Measurements from ENCODE around the gene CDT1.
"Not testable (repeated sequence)": the region's sequence is repeated elsewhere in the genome, so short reads cannot be mapped to it uniquely, and the experiment has no call there.

Gene CDT1

GRCh38 chr16:88768071-88768783, 35.4 kb upstream of the CDT1 start:
- no peak for DNase-seq (ENCODE audit: low read depth)

DNA sequence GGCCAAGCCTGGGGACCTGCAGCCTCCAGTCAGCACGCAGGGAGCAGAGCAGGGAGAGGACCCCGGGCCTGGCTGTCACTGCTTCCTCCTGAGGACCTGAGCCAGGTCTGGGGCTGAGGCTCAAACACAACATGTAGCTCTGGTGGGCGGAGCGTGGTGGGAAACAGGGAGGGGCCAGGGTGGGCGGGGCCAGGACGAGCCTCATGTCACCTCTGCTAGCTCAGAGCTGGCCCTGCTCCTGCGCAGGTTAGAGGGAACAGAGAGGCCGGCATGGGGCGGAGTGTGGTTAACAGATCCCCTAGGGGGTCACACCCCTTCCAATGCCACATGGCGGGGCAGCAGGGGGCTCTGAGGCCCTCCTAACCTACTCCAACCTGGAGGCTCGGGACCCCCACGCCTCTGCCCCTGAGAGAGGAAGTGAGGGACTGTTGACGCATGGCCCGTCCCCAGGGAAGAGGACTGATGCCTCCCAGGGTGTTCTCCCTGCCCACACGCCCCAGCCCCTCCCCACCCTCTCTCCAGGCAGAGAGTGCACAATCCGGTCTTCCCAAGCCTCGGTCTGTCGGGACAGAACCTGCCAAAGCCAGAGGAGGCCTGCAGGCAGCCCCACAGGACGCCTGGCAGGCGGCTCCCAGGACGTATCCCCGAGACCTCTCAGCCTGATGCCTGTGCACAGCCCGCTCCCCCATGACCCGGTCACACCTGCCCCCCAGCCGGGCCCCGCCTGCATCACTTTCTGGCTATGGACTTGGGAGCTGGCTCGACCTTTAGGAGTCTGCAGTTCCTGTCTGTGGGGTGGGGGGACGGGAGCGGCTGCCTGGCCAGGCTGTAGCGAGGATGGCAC, 33.8 kb upstream of the CDT1 start:
- DNase-seq (ENCODE audit: low read depth): no peak

DNA sequence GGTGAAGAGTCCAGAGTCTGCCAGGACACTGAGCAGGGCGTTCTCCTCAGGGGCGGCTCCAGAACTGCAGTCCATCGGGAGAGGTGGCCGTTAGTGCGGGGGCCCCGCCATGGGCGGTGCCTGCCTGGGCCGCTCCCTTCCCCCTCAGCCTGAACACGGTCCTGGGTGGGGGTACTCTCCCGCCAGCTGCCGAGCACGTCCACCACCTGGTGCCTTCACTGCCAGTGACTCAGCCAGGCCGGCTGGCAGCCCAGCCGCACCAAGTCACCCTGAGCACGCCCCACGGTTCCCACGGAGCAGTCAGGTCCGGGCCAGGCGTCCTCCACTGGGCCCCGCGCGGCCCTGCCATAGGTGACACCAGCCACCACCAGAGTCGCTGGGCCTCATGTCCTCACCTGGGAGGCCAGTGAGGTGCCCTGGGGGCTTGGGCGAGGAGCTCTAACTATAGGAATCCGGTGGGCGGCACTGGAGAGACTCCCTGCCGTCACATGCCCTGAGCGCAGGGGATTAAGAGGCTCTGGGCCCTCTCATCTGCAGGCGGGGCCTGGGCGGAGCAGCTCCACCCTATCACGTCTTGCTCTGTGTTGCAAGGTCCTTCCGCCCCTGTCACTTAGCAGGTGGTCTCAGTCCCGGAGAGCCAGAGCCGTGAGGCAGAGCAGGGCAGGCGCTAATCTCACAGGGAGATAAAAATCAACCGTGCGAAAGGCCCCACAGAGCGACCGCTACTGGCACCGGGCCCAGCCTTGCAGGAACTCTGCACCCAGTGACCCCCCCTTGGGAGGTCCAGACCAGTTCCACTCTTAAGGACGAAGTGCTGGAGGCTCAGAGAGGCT, 32.9 kb upstream of the CDT1 start:
- DNase-seq (ENCODE audit: low read depth): no peak

DNA sequence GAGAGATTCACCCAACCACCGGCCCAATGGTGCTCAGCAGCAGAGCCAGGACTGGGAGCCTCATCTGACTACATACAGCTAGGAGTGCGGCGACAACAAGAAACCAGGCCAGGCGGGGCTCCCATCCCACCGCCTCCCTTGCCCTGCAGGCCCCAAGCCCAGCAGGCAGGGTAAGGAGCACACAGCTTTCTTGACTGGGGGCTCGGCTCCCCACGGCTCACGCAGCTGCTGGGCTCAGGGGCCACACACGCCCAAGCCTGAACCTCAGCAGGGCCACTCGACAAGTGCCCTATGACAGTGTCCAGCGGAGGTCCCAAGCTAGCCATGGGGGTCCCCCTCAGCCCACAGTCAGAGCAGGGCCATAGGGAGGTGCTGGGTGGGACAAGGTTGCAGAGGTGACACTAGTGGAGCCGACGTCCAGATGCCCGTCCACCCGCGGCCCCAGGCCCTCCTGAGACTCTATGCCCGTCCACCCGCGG, 32.3 kb upstream of the CDT1 start:
- DNase-seq (ENCODE audit: low read depth): no peak

GRCh38 chr16:88771781-88772180, 31.8 kb upstream of the CDT1 start:
- DNase-seq (ENCODE audit: low read depth): not testable (repeated sequence)

DNA sequence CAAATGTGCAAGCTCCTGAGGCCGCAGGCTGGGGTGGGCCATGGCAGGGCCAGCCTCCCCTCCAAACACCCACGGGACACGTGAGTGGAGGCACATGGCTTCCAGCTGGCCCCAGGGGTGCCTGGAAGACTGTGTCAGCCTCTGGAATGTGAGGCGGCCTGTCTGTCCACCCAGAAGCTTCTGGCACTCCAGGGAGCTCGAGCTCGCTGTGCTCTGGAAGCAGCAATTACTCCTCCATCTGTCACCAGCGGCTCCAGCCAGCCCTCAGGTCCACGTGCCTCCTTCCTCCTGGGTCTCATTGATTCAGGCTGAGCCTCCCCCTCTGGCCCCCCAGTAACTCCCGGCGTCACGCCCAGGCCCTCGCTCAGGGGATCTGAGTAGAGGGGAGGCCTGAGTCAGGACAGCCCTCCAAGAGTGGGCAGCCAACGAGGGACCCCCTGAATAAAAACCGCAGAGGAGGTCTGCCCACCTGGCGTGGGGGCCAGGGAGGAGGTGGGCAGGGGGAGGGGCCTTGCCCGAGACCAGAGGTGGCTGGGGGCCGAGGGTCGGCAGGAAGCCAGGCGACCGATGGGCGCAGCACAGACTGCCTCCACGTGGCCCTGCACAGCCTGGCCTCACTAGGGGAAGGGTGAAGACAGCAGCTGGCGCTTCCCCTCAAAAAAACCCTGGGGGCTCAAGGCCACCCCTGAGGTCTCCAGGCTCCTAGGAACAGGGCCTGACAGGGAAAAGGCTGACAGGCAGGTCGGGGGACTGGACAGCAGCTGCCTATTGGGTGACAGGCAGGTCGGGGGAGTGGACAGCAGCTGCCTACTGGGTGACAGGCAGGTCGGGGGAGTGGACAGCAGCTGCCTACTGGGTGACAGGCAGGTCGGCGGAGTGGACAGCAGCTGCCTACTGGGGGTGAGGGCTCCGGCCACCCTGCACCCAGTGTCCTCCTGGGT, 30.4 kb upstream of the CDT1 start:
- DNase-seq (ENCODE audit: low read depth): no peak

DNA sequence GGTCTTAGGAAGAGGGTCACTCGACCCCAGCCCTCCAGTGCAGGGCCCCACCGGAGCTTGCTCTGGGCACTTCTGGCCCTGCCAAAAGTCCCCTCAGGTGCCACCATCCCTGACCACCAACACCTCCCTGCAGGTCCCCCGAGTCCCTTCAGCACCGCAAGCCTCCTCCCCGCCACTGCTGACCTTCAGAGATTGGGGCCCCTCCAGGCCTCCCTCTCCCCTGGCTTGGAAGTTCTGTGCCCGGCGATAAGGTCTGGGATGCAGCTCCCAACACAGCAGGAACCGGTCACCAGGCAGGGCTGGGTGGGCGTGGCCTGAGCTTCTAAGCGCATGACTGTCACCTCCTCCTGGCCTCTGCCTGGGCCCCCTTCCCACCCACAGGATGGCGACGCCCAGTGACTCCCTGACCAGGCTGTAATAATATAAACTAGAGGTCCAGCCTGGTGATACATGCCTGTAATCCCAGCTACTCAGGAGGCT, 29.7 kb upstream of the CDT1 start:
- DNase-seq (ENCODE audit: low read depth): no peak

DNA sequence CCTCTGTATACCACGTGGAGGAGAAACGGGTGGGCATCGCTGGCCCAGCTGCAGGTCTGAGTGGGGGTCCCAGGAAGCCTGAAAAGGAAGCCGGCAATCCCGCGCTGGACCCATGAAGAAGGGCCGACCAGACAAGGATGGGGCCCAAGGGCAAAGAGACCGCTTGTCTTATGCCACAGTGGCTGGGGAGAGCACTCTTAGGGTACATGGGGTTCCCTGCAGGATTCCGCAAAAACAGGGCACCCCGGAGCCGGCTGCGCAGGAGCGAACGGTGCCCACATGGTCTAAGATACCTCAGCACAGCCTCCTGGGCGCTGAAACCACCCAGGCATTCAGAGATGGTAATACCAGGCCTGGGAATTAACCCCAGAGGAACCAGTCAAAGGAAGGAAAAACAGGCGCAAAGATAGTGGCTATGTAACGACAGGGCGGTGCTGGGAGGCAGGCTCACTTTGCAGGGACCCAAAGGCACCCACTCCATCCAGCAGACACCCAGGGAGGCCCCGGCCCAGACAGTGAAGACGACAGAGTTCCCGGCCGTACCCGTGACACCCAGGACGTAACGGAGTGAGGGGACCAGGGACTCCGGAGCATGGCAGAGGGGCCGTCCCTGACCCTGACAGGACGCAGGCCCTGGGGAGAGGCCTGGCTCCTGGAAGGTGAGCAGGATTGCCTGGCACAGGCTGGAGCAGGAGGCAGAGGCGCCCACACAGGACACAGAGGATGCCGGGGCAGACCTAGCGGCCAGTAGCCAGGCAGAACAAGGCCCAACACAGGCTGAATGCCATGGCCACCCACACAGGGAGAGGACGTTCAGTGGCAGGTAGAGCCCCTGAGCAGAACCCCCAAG, 28.8 kb upstream of the CDT1 start:
- DNase-seq (ENCODE audit: low read depth): no peak

GRCh38 chr16:88775825-88776224, 27.8 kb upstream of the CDT1 start:
- no peak for DNase-seq (ENCODE audit: low read depth)

GRCh38 chr16:88777471-88778270, 25.9 kb upstream of the CDT1 start:
- no peak for DNase-seq (ENCODE audit: low read depth)

DNA sequence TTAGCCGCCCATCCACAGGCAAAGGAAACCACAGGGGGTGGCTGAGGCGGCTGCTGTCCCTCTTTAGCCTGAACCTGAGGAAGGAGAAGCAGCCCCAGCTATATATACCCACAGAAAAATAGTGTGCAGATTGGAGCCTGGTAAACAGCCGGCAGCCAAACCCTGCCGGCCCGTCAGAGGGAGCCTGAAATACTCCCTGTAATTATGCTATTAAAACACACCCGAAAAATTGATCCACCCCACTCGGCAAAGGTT, 25.4 kb upstream of the CDT1 start:
- DNase-seq (ENCODE audit: low read depth): no peak

DNA sequence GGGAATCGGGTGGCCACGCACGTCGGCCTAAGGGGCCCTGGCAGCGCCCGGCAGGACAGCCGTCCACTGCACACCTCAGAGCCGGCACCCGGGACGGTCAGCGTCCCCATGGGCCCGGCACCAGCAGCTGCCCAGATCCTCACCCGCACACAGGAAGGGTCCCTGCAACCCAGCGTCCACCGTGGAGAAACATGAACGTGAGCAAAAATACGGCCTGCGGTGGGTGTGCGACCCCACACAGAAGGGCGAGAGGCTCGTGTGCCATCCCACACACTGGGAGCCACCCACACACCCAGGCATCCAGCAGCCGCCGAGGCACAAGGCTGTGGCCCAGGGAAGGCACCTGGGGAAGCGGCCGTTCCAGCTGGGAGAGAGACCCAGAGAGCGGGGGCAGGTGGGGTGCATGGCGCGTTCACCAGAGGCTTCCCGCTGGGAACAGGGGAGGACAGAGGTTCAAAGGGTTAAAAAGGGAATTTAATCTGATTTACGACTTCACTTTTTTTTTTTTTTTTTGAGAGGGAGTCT, 25.0 kb upstream of the CDT1 start:
- DNase-seq (ENCODE audit: low read depth): no peak

GRCh38 chr16:88779406-88780141, 24.0 kb upstream of the CDT1 start:
- no peak for DNase-seq (ENCODE audit: low read depth)

GRCh38 chr16:88780142-88781062, 23.2 kb upstream of the CDT1 start:
- no peak for DNase-seq (ENCODE audit: low read depth)

- DNase-seq (ENCODE audit: low read depth): peak; percentile 70
These were observed 22.2 kb upstream of the CDT1 start for GRCh38 chr16:88781140-88782077.

All from activated T-cell treated with anti-CD3 and anti-CD28 coated beads for 24 hours (primary cell).